ENCODE results near the gene AGER.

DNA sequence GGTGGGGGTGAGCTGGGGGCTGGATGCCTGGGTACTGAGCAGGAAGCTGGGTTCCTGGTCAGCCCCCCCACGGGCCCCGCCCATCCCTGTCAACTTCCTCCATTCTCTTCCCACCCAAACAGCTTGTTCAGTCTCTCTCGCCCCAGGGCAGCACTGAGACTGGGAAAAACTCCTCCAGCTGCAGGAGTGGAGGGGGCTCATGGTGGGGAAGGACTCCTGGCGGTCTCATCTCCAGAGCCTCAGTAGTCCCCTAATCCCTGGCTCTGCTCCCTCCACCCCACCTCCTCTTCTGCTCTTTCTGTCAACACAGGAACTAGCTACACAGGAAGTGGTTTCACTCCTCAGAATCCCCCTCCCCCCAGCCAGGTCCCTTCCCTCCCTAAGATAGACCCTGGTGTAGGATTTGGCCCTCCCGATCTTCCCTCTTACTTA lies 8.6 kb upstream of the AGER start, which contains the start of gene GPSM3:
- TF ChIP-seq PATZ1 (CRISPR knock-in tag; IDR thresholded peaks at IDR 0.05; ENCODE audit: borderline replicate concordance) (no peak), ZFP30 (CRISPR knock-in tag; IDR thresholded peaks at IDR 0.05) (no peak), ZNF565 (CRISPR knock-in tag; conservative IDR thresholded peaks at IDR 0.05; ENCODE audit: low read depth) (no peak), TSHZ2 (CRISPR knock-in tag; IDR thresholded peaks at IDR 0.05) (no peak), ZC3H10 (CRISPR knock-in tag; IDR thresholded peaks at IDR 0.05) (no peak), CSDC2 (CRISPR knock-in tag; IDR thresholded peaks at IDR 0.05) (no peak), GLIS3 (CRISPR knock-in tag; IDR thresholded peaks at IDR 0.05) (no peak), ARNTL (CRISPR knock-in tag; IDR thresholded peaks at IDR 0.05; ENCODE audit: borderline replicate concordance, low read depth) (no peak), RARB (CRISPR knock-in tag; IDR thresholded peaks at IDR 0.05) (no peak)
- TF ChIP-seq, protein P1, sequence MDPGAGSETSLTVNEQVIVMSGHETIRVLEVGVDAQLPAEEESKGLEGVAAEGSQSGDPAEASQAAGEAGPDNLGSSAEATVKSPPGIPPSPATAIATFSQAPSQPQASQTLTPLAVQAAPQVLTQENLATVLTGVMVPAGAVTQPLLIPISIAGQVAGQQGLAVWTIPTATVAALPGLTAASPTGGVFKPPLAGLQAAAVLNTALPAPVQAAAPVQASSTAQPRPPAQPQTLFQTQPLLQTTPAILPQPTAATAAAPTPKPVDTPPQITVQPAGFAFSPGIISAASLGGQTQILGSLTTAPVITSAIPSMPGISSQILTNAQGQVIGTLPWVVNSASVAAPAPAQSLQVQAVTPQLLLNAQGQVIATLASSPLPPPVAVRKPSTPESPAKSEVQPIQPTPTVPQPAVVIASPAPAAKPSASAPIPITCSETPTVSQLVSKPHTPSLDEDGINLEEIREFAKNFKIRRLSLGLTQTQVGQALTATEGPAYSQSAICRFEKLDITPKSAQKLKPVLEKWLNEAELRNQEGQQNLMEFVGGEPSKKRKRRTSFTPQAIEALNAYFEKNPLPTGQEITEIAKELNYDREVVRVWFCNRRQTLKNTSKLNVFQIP (CRISPR knock-in tag; IDR thresholded peaks at IDR 0.05; ENCODE audit: borderline replicate concordance, low read depth): no peak
